Activated CD4-positive, alpha-beta T cell treated with anti-CD3 and anti-CD28 coated beads, Interleukin-10, Interleukin-2, amounts not matched to agents 100 ng/mL and 50 ng/mL, durations not matched to agents 16 hours and 8 hours (primary cell): ENCODE data around the gene DYNLT5.
"Not testable (repeated sequence)": the region's sequence is repeated elsewhere in the genome, so short reads cannot be mapped to it uniquely, and the experiment has no call there.

Experiments used
- DNase-seq: peaks from one replicate; pipeline ENCODE4 v3.0.0-alpha.2; 2020

DYNLT5 gene, protein sequence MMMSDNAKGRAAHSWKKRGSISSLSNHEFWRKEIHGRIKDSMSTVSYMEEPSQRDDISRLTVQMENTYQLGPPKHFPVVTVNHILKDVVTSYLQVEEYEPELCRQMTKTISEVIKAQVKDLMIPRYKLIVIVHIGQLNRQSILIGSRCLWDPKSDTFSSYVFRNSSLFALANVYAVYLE

DNA sequence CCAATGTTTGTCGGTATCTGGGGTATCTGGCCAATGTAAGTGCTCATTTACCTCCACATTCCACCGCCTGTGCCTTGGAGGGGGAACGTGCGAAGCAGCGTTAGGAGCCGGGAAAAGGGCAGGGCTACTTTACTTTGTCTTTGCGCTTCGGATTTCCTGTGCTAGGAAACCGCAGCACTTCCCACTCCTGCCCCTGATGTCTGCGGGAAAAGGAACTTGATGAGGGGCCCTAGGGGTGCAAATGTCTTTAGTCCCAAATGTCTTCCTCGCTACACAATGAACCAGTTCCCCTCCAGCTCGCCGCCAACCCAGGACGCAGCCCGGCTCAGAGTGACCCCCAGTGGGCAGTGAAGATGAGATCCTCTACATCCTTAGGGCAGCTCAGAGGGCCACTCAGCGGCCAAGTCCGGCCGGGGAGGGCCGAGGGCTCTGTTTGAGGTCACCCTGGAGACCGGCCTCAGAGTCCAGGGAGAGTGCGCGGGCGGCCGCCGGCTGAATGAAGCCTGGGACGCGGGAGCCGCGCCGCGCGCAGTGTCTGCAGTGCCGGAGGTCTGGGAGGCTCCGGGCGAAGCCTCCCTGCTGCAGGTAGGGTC is at the start of gene DYNLT5:
DYNLT5 (plus strand) TSS at position 460 of the 593 bp plus-strand sequence. CDS start 2,200 bp downstream, outside the sequence.
- DNase-seq: no peak

DNA sequence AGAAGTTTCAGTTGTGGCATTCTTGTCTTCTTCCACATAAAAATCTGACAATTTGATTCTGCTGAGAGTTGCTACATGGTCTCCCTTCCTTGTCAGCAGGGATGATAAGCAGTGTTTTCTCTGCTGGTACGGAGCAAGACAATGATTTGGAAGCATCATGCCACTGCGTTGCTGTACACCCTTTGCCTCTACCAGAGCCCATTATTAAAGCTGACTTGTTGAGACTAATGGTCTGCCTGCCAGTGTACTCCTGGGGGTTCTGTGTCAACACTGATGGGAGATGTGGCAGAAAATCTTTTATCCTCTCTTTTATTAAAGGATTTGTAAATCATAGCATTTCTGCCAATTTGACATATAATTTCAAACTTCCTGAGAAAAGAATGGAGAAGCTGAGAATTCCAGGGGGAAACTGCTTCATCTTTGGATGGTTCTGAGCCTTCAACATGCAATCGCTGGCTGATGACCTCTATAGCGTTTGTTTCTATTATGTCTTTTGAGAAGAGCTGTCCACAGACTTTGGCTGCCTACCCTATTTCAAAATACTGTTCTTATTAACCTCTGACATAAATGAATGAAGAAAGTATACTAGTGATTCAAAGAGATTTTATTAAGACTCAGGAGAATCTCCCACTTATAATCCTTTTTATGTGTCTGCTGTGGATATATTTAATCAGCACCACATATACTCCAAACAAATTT is 47.9 kb upstream of the DYNLT5 start:
- no peak for DNase-seq

DNA sequence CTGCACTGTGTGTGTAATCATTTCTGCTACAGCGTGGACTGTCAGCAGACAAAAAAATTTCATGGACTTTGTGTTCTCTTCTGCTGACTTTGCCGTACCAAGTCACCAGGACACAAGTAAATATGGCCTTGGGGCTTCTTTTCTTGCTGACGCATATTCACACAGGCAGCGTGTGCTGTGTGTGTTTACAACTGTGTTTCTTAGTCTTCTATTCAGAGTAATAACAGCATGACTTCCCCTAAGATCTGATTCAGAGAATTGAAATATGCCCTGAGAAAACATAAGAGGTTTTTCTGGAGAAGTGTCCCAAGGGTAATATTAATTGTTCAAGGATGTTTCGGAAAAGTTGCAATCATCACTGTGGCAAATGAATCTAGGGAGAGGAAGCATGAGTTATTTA is 47.1 kb upstream of the DYNLT5 start:
- no peak for DNase-seq

DNA sequence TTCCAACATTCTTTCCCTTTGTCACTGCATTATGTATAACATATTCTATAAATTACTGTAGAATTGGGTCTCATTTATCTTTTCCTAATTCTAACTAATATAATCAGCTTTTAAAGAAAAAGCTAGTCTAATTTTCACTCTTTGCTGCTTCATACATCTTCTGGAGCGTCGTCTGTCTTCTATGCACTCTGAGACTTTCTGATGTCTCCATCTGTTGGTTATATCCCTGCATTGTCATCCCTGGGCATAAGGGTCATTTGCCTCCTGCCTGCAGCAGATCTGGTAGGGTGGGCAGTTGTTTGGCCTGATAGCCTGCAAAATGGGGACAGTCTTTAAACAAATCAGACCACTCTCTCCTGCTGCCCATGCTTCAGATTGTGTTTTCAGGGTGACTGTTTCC is 40.8 kb upstream of the DYNLT5 start:
- DNase-seq: no peak

DNA sequence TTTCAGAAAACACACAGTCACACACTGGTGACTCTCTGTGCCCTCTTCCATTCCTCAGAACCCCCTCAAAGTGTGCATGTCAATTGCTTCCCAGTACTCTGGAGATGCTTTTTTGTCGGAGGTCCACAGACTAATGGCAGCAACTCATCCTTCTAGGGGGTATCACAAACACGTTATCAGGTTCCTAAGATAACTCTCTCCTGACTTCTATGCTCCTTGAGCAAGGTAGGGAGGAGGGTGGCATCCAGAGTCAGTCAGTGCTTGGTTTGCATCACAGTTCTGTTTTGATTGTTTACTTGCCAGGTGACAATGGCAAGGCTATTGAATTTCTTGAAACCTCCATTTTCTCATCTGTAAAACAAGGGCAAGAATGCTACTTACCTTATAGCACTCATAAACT is 39.4 kb upstream of the DYNLT5 start:
- no peak for DNase-seq

DNA sequence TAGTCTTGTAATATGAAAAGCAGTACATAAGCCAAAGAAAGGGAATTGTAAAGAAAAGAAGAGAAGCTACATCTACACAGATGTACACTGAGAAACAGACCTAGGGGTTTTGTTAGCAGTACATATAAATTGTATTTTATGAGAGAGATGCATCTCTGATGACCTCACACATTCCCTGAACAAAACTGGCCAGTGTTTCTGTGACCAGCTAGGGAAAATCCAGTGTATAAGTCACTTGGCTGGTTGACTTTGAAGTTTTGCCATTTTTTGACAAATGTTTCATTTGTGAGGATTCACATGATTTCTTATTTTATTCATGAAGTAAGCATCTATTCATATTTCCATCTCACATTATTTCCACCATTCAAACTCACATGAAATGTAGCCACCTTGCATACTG is 28.3 kb upstream of the DYNLT5 start:
- DNase-seq: no peak

DNA sequence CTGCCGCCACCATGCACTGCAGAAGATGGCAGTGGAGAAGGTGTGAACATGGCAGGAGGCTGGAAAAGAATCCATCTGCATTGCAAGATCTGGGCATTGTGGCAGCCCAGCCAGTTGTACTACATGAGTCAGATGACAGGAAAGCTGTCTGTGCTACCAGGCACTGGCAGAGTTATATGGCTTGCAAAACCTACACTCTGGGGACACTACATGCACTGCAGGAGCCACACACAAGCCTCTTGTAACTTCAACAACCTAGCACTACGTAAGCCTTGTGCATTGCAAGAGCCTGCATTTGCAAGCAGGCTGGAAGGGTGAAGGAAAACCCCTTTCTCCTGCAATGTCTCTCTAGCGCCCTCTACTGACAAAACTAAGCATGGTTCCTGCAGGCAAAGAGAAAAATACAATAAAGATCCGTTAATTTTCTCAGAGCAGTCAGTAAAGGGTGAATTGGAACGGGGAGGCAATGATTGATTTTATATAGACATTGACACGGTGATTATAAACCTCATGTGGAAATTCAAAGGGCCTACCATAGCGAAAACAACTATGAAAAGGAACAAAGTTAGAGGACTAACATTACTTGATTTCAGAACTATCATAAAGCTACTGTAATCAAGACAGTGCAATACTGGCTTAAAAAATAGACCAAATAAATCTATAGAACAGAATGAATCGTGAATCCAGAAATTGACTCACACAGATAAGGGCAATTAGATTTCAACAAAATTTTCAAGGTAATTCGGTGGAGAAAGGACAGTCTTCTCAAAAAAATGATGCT is 26.2 kb upstream of the DYNLT5 start:
- peak; percentile 79 for DNase-seq

DNA sequence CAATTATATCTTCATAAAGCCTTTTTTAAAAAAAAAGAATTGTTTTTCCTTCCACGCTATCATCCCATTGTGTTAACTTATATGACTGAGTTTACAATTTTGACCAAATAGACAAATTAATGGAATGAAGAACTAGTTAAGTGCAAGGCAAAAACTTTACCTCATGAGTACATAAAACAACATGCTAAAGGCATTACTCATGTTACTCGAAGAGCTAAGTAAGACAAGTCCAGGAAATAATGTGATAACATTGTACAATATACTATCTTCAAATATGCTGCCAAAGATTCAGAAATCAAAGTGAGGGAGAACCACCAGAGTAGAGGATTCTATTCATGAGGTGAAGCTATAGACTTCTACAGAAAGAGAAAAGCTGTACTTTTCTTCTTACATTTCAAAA is 24.2 kb upstream of the DYNLT5 start:
- DNase-seq: no peak

DNA sequence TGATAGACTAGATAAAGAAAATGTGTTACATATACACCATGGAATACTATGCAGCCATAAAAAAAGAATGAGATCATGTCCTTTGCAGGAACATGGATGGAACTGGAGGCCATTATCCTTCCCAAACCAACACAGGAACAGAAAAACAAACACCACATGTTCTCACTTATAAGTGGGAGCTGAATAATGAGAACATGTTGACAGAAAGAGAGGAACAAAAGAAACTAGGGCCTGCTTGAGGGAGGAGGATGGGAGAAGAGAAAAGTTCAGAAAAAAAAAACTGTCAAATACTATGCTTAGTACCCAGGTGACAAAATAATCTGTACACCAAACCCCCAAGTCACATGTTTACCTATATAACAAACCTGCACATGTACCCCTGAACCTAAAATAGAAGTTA is 23.5 kb upstream of the DYNLT5 start:
- DNase-seq: not testable (repeated sequence)

DNA sequence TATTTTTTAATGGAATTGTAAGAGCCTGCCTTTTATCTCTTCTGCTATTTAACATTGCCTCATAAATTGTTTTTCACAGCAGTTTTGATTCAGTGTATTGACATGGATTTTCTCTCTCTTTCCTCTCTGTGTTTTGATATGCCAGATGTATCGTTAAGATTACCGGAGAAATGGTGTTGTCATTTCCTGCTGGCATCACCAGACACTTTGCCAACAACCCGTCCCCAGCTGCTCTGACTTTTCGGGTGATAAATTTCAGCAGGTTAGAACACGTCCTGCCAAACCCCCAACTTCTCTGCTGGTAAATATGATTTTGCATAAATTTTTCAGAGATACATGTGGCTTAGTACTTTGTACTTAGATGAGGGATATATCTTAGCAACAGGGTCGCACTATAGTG is 23.1 kb upstream of the DYNLT5 start:
- peak; percentile 37 for DNase-seq

DNA sequence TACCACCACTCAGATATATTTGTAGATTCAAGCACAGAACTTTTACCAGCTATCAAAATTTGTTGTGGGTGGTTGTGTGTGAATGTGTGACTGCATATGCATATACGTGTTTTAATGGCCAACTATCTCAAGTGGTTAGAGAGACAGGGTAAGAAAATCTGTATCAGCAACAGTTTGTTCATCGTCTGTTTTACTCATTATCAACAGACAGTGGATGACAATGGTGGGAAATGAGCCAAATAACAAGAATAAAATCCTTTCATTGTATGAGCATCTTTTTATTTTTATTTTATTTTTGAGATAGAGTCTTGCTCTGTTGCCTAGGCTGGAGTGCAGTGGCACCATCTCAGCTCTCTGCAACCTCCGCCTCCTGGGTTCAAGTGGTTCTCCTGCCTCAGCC is 22.7 kb upstream of the DYNLT5 start:
- DNase-seq: no peak

DNA sequence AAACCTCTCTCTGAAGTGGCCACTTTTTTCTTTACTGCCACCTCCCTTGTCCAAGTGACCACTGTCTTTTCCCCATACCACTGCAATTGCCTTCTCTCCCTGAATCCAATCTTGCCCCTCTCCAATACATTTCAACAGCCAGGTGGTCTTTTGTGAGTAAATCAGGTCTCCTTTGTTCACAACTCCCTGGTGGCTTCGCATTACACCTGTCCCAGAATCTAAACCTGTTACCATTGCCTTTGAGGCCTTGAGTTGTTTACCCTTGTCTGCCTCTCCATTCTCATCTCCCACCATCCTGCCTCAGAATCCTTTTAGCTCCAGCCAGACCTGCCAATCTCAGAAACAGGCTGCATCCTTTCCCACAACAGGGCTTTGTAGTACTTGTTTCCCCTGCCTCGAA is 21.8 kb upstream of the DYNLT5 start:
- no peak for DNase-seq

DNA sequence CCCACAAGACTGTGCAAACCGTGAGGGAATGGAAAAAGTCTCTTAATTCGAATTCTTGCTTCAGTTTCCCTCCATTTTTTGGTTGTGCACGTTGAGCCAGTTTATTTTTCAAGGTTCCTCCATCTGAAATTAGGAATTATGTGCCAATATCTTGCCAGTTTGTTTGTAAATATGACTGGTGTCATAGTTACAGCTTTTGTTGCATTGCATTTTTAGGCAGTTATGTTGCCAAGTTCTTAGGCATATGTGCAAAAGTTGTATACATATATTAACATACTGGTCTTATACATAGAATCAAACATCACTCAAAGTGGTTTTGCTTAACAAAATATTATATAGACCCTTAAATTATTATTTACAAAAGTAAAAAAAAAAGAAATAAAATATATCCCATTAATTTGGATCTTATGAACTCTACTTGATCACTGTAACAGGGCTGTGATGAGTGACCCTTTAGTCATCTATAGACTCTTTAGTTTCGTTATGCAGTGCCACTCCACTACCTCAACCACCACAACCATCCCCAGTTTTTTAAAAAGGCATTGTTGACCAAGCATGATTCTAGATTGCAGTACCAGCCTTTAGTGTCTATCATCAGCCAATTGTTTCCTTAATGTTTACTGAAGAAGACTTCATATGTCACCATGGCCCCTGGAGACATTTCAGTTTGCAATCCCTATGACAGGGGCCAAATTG is 20.9 kb upstream of the DYNLT5 start:
- peak; percentile 48 for DNase-seq

DNA sequence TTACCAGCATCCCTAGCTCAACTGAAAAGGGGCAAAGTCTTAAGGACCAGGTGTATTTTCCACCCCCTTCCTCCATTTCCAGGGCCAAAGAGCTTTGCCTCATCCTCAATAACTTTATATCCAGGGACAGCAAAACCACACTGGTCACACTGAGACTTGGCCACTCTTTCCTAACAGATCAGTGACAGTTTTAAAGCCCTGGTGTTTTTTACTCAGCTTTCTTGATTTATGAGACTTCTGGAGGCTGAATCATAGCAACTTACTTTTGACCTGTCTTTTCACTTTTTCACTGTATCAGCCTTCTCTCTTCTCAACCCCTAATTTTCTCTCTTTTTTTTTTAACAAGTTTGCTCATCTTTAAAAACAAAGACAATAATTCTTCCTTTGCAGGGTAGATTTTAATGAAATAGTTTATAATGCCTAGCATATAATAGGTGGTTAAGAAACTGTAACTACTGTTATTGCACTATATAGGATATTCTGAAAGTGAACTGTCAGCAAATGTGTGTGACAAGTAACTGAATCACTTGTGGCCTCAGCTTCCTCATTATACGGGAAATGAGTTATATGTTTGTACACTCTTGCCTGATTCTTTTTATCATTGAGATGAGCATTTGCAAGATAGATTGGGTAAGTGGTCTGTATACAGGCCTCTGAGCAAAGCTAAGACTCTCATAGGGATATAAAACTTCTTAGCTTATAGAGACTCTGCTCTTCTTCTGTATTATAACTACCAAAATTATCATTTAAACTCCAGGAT is 19.7 kb upstream of the DYNLT5 start:
- peak; percentile 69 for DNase-seq

DNA sequence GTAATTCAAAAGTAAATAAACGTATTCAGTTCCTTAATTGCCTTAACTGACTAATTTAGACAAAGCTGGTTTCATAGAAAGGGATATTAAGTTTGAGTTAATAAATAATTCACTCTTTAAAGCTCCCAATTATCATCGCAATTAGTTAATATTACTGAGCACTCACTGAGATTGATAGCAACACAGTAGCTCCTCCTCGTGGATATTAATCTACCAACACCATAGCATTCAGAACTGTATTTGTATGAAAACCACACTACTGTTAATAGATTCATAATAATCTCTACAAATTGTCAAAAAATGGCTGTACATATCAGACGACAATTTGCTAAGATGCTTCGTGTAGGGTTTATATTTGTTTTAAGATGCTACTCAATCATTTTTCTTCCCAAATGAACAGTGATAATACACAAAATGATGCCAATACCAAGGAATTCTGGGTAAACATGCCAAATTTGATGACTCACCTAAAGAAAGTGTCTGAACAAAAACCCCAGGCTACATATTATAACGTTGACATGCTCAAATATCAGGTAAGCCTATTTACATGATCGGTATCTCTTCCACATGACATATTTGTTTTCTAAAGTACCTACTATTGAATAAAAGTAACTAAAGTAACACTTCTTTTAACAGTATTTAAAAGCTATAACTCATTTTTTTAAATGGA is 18.8 kb upstream of the DYNLT5 start:
- no peak for DNase-seq

DNA sequence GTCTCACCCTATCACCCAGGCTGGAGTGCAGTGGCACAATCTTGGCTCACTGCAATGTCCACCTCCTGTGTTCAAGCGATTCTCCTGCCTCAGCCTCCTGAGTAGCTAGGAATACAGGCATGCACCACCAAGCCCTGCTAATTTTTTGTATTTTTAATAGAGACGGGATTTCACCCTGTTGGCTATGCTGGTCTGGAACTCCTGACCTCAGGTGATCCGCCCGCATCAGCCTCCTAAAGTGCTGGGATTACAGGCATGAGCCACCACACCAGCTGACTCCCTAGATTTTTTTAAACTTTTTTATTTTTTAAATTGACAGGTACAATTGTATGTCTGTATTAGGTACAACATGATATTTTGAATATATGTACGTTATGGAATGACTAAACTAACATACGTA is 17.7 kb upstream of the DYNLT5 start:
- not testable (repeated sequence) for DNase-seq

DNA sequence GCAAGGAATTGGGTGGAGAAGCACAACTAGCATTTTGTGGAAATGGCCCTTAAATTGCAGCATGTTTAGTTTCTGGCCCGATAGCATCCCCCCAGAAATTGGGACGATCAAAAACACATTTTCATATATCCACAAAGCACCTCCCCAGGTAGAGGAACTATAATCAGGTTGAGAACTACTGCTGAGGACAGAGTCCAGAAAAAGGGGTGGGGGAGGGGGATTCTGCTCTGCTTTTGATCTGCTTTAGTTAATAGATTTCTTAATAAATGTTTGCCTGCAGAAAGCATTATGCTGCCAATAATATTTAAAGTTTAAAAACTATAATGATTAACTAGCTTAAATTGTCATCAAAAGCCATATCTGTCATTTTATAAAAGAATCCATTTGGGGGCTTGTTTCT is 14.4 kb upstream of the DYNLT5 start:
- DNase-seq: no peak

DNA sequence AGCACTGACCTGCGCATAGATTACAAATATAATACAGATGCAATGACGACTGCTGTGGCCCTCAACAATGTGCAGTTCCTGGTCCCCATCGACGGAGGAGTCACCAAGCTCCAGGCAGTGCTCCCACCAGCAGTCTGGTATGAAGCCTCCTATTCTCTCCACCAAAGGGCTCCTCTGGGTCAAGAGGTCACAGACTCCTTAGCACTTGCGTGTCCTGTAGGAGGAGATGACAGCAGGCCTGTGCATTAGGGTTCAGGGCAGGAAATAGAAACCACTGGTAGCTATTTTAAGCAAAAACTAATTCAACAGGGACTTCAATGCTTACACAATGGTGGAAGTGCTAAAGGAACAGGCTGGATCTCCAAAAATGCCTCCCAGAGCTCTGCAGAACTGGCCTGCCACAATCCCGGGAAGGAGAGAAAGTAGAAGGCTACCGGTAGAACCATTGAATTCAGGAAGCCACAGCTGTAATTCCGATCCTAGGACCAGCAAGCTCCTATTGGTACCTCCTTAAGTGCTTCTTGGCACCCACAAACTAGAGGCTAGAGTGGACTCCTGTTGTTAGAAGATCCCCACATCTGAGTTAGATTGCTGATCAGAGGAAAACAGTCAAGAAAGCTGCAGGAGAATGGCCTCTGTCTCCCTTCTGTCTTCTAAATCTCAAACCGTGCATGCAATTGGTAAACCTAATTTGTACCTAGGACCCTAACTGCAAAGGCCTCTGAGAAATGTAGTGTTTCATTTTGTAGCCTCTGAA is 12.7 kb upstream of the DYNLT5 start:
- no peak for DNase-seq

DNA sequence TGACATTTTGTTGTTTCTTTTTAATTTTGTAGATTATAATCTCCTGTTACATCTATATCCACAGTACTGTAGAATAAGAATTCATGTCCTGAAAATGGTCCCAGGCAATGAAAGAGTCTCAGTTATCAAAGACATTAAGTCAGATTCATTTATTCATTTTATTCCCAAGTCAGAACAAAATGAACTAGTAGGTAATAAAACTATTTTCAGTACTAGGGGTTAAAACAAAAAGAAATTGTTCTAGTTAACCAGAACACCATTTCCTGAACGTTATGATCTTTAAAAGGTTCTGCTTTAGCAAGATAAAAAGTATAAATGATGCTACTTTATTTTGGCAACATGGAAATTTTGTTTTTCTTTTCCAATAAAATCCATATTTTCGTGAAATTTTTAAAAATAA is 6.8 kb upstream of the DYNLT5 start:
- DNase-seq: no peak

DNA sequence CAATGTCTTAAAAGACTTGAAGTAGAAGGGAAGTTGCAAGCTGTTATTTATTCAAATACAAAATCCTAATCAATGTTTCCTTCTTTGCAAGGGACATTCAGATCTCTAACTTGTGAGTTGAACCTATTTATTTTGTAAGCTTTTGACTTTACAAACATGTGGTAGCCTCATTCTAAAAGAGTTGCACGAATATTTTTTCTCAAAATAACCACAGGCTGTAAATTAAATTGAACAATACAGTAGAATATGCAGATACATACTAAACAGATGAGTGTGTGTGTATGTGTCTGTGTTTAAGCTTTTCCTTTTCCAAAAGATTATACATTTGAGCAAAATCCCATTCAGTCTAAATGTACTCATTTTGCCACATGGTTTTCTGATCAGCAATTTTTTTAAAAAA is 4.8 kb upstream of the DYNLT5 start:
- no peak for DNase-seq

DNA sequence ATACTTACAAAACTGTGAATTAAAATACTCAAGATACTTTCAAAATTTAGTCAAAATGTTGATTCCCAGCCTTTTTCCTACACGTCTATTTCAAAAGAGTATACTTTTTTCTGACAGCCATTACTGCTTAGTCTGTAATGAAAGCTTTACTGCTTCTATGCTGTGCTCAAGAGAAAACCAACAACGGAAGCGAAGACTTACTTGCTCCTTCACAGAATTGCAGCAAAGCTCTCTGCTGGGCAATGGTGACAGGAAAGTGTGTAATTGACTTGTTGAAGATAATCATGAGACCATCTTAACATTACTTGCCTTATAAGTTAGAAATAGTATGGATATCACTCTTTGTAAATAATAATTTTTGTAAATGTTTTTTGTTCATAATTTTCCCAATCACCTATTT is 1.7 kb upstream of the DYNLT5 start:
- DNase-seq: no peak
